HepG2 (cell line): ENCODE results near the gene GADD45A. TPM values are rescaled to one million over a fixed set of nuclear protein-coding genes. Genes with fewer than 3 reads are reported as not detected.

Source experiments
- ATF3 ChIP-seq: sonication (generic); formaldehyde crosslinking; IDR thresholded peaks from 2 replicates; pipeline ENCODE4 v1.4.0; 2020; ENCODE audit warnings: missing genetic modification reagents
- ELK4 ChIP-seq: sonication (generic); formaldehyde crosslinking; IDR thresholded peaks from 2 replicates; pipeline ENCODE4 v1.9.0; 2021; ENCODE audit warnings: missing genetic modification reagents, borderline replicate concordance
- GATA4 ChIP-seq: sonication (generic); IDR thresholded peaks from 2 replicates; pipeline ENCODE4 v1.6.1; 2016; ENCODE audit warnings: antibody characterized with exemption, low read depth, borderline replicate concordance
- IKZF1 ChIP-seq: fragments of 450-650 bp; IDR thresholded peaks from 2 replicates; pipeline ENCODE4 v1.7.1; 2016
- MAFF ChIP-seq: IDR thresholded peaks from 2 replicates; pipeline ENCODE4 v1.6.1; 2011; ENCODE audit warnings: low read depth, low read length, improper control_type of control experiment
- MIXL1 ChIP-seq: IDR thresholded peaks from 2 replicates; pipeline ENCODE4 v1.6.1; 2016
- MXI1 ChIP-seq: IDR thresholded peaks from 3 replicates; pipeline ENCODE4 v1.6.1; 2012; ENCODE audit warnings: low read depth, low read length, inconsistent platforms, borderline replicate concordance
- PAWR ChIP-seq: sonication (generic); formaldehyde crosslinking; IDR thresholded peaks from 2 replicates; pipeline ENCODE4 v1.4.0; 2020; ENCODE audit warnings: missing genetic modification reagents, mild to moderate bottlenecking, borderline replicate concordance
- POLR2AphosphoS2 ChIP-seq: IDR thresholded peaks from 2 replicates; pipeline ENCODE4 v1.6.1; 2011; ENCODE audit warnings: low read depth, low read length, improper control_type of control experiment
- SIN3B ChIP-seq: fragments of 150-350 bp; IDR thresholded peaks from 2 replicates; pipeline ENCODE4 v1.6.1; 2014; ENCODE audit warnings: low read length
- SP1 ChIP-seq, 2 experiments: fragments of 450-650 bp in 1 of 2; sonication (generic) in 1 of 2; formaldehyde crosslinking in 1 of 2; IDR thresholded peaks; 2 replicates each; pipeline versions ENCODE4 v1.4.0 to v1.6.1; 2016 to 2020; ENCODE audit warnings: missing genetic modification reagents in 1 of 2
- SP2 ChIP-seq: sonication (generic); formaldehyde crosslinking; IDR thresholded peaks from 2 replicates; pipeline ENCODE4 v1.5.1; 2020; ENCODE audit warnings: mild to moderate bottlenecking, missing genetic modification reagents
- ZNF180 ChIP-seq: sonication (generic); formaldehyde crosslinking; IDR thresholded peaks from 2 replicates; pipeline ENCODE4 v1.4.0; 2020; ENCODE audit warnings: low read depth, missing genetic modification reagents, borderline replicate concordance
- ZNF224 ChIP-seq: sonication (generic); formaldehyde crosslinking; IDR thresholded peaks from 2 replicates; pipeline ENCODE4 v1.5.0; 2020; ENCODE audit warnings: mild to moderate bottlenecking, missing genetic modification reagents
- ZNF251 ChIP-seq: sonication (generic); formaldehyde crosslinking; IDR thresholded peaks from 2 replicates; pipeline ENCODE4 v1.9.0; 2021; ENCODE audit warnings: mild to moderate bottlenecking, missing genetic modification reagents
- ZNF350 ChIP-seq: sonication (generic); formaldehyde crosslinking; IDR thresholded peaks from 2 replicates; pipeline ENCODE4 v1.4.0; 2020; ENCODE audit warnings: mild to moderate bottlenecking, low read depth, missing genetic modification reagents, borderline replicate concordance
- ZNF430 ChIP-seq: sonication (generic); formaldehyde crosslinking; IDR thresholded peaks from 2 replicates; pipeline ENCODE4 v1.9.0; 2021; ENCODE audit warnings: mild to moderate bottlenecking, missing genetic modification reagents
- ZNF747 ChIP-seq: sonication (generic); formaldehyde crosslinking; IDR thresholded peaks from 2 replicates; pipeline ENCODE4 v1.8.1; 2023; ENCODE audit warnings: missing genetic modification reagents, mild to moderate bottlenecking, borderline replicate concordance
- ZNF782 ChIP-seq: sonication (generic); formaldehyde crosslinking; IDR thresholded peaks from 2 replicates; pipeline ENCODE4 v1.4.0; 2020; ENCODE audit warnings: missing genetic modification reagents, mild to moderate bottlenecking, borderline replicate concordance
- ZNF839 ChIP-seq: sonication (generic); formaldehyde crosslinking; IDR thresholded peaks from 2 replicates; pipeline ENCODE4 v1.4.0; 2020; ENCODE audit warnings: missing genetic modification reagents, mild to moderate bottlenecking, borderline replicate concordance
- polyA plus RNA-seq, 8 experiments: library from polyadenylated mRNA; depleted of rRNA in 3 of 8; stranded (reverse) in 7 of 8; unstranded in 1 of 8; fragments of >200 nt; fragmentation: Illumina TruSeq in 4 of 8; extraction: Trizol in 4 of 8; gene quantifications; 2 replicates each; pipeline versions ENCODE4 v1.2.1 to v1.2.3, GENCODE V29; 2011 to 2016; ENCODE audit warnings: low read depth in 4 of 8, missing spikeins in 1 of 8, mixed read lengths in 1 of 8; ENCODE audit not compliant: insufficient read depth in 1 of 8
- total RNA-seq, 5 experiments: library from RNA; depleted of rRNA; stranded (reverse); fragments of >200 nt; fragmentation: Illumina TruSeq; extraction: Trizol; gene quantifications; 2 replicates each; pipeline ENCODE4 v1.2.3, GENCODE V29; 2016; ENCODE audit warnings: low read depth in 1 of 5
- TF ChIP-seq, protein P1 (sequence below): sonication (generic); formaldehyde crosslinking; IDR thresholded peaks from 2 replicates; pipeline ENCODE4 v1.5.1; 2020; ENCODE audit warnings: mild to moderate bottlenecking, moderate library complexity, missing genetic modification reagents
- TF ChIP-seq, protein P2 (sequence below): IDR thresholded peaks from 2 replicates; pipeline ENCODE4 v1.6.1; 2016; ENCODE audit warnings: missing genetic modification reagents, missing compliant biosample characterization
- TF ChIP-seq, protein P3 (sequence below): sonication (generic); formaldehyde crosslinking; IDR thresholded peaks from 2 replicates; pipeline ENCODE4 v1.8.0; 2022; ENCODE audit warnings: missing genetic modification reagents, low read depth, mild to moderate bottlenecking, borderline replicate concordance
- TF ChIP-seq, protein P4 (sequence below): sonication (generic); formaldehyde crosslinking; IDR thresholded peaks from 2 replicates; pipeline ENCODE4 v1.8.0; 2022; ENCODE audit warnings: mild to moderate bottlenecking, missing genetic modification reagents

The GADD45A gene
- total and polyA plus RNA-seq, 2 of the 13 experiments (the other 11 are each of a cell fraction or from before 2014, with no cell fraction given), result 33.2 to 46.2 TPM

GRCh38 chr1:67686267-67687197, 1.5 kb downstream of the GADD45A start (continued):
- TF ChIP-seq SP2 (CRISPR knock-in tag) (no peak), PAWR (no peak; the same call in 1 of the 2 replicates), GATA4 (no peak), ATF3 (CRISPR knock-in tag) (peak; percentile 90), ZNF782 (CRISPR knock-in tag) (no peak), POLR2AphosphoS2 (peak; percentile 78; the same call in 1 of the 2 replicates), ZNF224 (CRISPR knock-in tag) (no peak), SIN3B (no peak), ELK4 (CRISPR knock-in tag) (no peak), ZNF839 (CRISPR knock-in tag) (no peak), MAFF (0 out of 2 replicates have a peak, but pooled peaks have one; percentile 63), ZNF747 (no peak), ZNF350 (CRISPR knock-in tag) (peak; percentile 27; the same call in 1 of the 2 replicates), IKZF1 (no peak), ZNF180 (no peak), SP1 (IDR thresholded peaks at IDR 0.05) (no peak), SP1 (CRISPR knock-in tag; IDR thresholded peaks at IDR 0.05) (no peak), ZNF430 (CRISPR knock-in tag) (peak; percentile 75; the same call in 1 of the 2 replicates), ZNF251 (CRISPR knock-in tag) (no peak), MXI1 (peak; percentile 65; the same call in 1 of the 3 replicates), MIXL1 (CRISPR knock-in tag) (no peak; the same call in 1 of the 2 replicates)
- TF ChIP-seq, protein P1, sequence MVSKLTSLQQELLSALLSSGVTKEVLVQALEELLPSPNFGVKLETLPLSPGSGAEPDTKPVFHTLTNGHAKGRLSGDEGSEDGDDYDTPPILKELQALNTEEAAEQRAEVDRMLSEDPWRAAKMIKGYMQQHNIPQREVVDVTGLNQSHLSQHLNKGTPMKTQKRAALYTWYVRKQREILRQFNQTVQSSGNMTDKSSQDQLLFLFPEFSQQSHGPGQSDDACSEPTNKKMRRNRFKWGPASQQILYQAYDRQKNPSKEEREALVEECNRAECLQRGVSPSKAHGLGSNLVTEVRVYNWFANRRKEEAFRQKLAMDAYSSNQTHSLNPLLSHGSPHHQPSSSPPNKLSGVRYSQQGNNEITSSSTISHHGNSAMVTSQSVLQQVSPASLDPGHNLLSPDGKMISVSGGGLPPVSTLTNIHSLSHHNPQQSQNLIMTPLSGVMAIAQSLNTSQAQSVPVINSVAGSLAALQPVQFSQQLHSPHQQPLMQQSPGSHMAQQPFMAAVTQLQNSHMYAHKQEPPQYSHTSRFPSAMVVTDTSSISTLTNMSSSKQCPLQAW (CRISPR knock-in tag), result peak; percentile 38; the same call in 1 of the 2 replicates
- TF ChIP-seq, protein P2, sequence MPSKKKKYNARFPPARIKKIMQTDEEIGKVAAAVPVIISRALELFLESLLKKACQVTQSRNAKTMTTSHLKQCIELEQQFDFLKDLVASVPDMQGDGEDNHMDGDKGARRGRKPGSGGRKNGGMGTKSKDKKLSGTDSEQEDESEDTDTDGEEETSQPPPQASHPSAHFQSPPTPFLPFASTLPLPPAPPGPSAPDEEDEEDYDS (CRISPR knock-in tag), result 0 out of 2 replicates have a peak, but pooled peaks have one; percentile 30
- TF ChIP-seq, protein P3, sequence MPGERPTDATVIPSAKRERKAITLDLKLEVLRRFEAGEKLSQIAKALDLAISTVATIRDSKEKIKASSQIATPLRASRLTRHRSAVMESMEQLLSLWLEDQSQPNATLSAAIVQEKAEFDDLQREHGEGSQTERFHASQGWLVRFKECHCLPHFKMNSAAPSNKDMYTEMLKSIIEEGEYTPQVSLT (CRISPR knock-in tag), result no peak
- TF ChIP-seq, protein P4, sequence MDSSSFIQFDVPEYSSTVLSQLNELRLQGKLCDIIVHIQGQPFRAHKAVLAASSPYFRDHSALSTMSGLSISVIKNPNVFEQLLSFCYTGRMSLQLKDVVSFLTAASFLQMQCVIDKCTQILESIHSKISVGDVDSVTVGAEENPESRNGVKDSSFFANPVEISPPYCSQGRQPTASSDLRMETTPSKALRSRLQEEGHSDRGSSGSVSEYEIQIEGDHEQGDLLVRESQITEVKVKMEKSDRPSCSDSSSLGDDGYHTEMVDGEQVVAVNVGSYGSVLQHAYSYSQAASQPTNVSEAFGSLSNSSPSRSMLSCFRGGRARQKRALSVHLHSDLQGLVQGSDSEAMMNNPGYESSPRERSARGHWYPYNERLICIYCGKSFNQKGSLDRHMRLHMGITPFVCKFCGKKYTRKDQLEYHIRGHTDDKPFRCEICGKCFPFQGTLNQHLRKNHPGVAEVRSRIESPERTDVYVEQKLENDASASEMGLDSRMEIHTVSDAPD (CRISPR knock-in tag), result no peak
